HL-60 (cell line): ENCODE data around the gene CACNA1C.

Experiments used
- DNase-seq, 2 experiments: peaks; one replicate each; pipeline ENCODE4 v3.0.0-alpha.2; 2010 to 2020; ENCODE audit warnings: low read depth in 1 of 2, low spot score in 1 of 2
- H3K27ac ChIP-seq: fragments of 250-450 bp; sonication (Bioruptor Pico); replicated peaks from 2 replicates; pipeline ENCODE4 v1.5.1; 2020; ENCODE audit warnings: mild to moderate bottlenecking, moderate library complexity
- H3K27me3 ChIP-seq: fragments of 250-450 bp; sonication (Bioruptor Pico); 2 replicates; pipeline ENCODE4 v1.5.1; 2021; ENCODE audit warnings: mild to moderate bottlenecking, moderate library complexity; ENCODE audit not compliant: insufficient read depth, poor library complexity, severe bottlenecking
- H3K4me3 ChIP-seq: replicated peaks from 2 replicates; pipeline ENCODE4 v1.5.1; 2011; ENCODE audit warnings: mild to moderate bottlenecking, control low read depth, low read length; ENCODE audit not compliant: insufficient read depth
- CTCF ChIP-seq: IDR thresholded peaks from one replicate; pipeline ENCODE4 v1.5.1; 2011; ENCODE audit warnings: low read length, control low read depth, inconsistent platforms; ENCODE audit not compliant: insufficient read depth
- GABPA ChIP-seq: IDR thresholded peaks from 2 replicates; pipeline ENCODE4 v1.6.1; 2012; ENCODE audit warnings: low read depth
- POLR2AphosphoS5 ChIP-seq: IDR thresholded peaks from 2 replicates; pipeline ENCODE4 v1.6.1; 2012; ENCODE audit warnings: low read depth
- SPI1 ChIP-seq: IDR thresholded peaks from 2 replicates; pipeline ENCODE4 v1.6.1; 2012; ENCODE audit warnings: low read depth, mild to moderate bottlenecking, borderline replicate concordance
- TF ChIP-seq, protein P1 (sequence below): IDR thresholded peaks from 2 replicates; pipeline ENCODE4 v1.6.1; 2012; ENCODE audit warnings: low read depth; ENCODE audit not compliant: insufficient replicate concordance

The CACNA1C gene

DNA sequence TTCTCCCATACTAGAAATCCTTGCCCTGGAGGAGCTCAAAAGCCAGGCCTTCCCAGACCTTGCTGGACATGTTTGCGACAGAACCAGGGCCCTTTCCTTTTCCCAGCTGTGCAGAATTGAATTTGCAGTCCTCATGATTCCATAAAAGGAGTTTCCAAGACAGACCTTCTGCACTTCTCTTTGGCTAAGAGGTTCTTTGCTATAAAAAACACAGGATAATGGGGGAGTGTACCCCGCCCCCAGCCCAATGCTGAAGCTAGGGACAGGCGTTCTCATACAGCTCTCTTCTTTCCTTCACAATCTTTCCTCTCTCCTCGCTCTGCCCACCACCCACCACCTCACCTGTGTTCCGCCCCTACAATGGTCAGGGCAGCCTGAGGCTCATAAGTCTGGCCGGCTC is 569.7 kb downstream of the CACNA1C start:
- no peak for DNase-seq
- H3K27me3 ChIP-seq, result peaks cover 13% of the 10 kb centered on the region
- no peak overlapping the region for H3K4me3 ChIP-seq
- H3K27ac ChIP-seq, result no peak overlapping the region
- TF ChIP-seq, protein P1, sequence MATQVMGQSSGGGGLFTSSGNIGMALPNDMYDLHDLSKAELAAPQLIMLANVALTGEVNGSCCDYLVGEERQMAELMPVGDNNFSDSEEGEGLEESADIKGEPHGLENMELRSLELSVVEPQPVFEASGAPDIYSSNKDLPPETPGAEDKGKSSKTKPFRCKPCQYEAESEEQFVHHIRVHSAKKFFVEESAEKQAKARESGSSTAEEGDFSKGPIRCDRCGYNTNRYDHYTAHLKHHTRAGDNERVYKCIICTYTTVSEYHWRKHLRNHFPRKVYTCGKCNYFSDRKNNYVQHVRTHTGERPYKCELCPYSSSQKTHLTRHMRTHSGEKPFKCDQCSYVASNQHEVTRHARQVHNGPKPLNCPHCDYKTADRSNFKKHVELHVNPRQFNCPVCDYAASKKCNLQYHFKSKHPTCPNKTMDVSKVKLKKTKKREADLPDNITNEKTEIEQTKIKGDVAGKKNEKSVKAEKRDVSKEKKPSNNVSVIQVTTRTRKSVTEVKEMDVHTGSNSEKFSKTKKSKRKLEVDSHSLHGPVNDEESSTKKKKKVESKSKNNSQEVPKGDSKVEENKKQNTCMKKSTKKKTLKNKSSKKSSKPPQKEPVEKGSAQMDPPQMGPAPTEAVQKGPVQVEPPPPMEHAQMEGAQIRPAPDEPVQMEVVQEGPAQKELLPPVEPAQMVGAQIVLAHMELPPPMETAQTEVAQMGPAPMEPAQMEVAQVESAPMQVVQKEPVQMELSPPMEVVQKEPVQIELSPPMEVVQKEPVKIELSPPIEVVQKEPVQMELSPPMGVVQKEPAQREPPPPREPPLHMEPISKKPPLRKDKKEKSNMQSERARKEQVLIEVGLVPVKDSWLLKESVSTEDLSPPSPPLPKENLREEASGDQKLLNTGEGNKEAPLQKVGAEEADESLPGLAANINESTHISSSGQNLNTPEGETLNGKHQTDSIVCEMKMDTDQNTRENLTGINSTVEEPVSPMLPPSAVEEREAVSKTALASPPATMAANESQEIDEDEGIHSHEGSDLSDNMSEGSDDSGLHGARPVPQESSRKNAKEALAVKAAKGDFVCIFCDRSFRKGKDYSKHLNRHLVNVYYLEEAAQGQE, result no peak
- no peak for TF ChIP-seq SPI1
- no peak for TF ChIP-seq CTCF
- no peak for TF ChIP-seq GABPA
- TF ChIP-seq POLR2AphosphoS5, result no peak

- TF ChIP-seq POLR2AphosphoS5 (no peak), GABPA (no peak), SPI1 (no peak), CTCF (no peak)
- TF ChIP-seq, protein P1, result no peak
- no peak overlapping the region for H3K4me3 ChIP-seq
- DNase-seq, result no peak
- peaks cover 20% of the 10 kb centered on the region for H3K27me3 ChIP-seq
- H3K27ac ChIP-seq, result no peak overlapping the region
These were observed 570.7 kb downstream of the CACNA1C start for GRCh38 chr12:2623472-2623871.

GRCh38 chr12:2624543-2625288 is 571.9 kb downstream of the CACNA1C start:
- peak; percentile 8 for TF ChIP-seq CTCF
- TF ChIP-seq GABPA, result no peak
- no peak overlapping the region for H3K27ac ChIP-seq
- no peak for DNase-seq
- H3K27me3 ChIP-seq, result peaks cover 22% of the 10 kb centered on the region
- H3K4me3 ChIP-seq, result no peak overlapping the region

GRCh38 chr12:2625289-2625612 is 572.5 kb downstream of the CACNA1C start:
- Histone ChIP-seq H3K4me3 (no peak overlapping the region), H3K27me3 (peaks cover 22% of the 10 kb centered on the region), H3K27ac (no peak overlapping the region)
- TF ChIP-seq, protein P1, result no peak
- TF ChIP-seq SPI1 (no peak), GABPA (no peak), POLR2AphosphoS5 (no peak), CTCF (no peak)
- DNase-seq, result no peak
